ENCODE results near the gene PRELID3B.

Gene PRELID3B

GRCh38 chr20:59051666-59052185, 9.1 kb upstream of the PRELID3B start:
- H3K4me3 ChIP-seq (ENCODE audit: low read depth, low read length): no peak overlapping the region
- TF ChIP-seq, protein P1, sequence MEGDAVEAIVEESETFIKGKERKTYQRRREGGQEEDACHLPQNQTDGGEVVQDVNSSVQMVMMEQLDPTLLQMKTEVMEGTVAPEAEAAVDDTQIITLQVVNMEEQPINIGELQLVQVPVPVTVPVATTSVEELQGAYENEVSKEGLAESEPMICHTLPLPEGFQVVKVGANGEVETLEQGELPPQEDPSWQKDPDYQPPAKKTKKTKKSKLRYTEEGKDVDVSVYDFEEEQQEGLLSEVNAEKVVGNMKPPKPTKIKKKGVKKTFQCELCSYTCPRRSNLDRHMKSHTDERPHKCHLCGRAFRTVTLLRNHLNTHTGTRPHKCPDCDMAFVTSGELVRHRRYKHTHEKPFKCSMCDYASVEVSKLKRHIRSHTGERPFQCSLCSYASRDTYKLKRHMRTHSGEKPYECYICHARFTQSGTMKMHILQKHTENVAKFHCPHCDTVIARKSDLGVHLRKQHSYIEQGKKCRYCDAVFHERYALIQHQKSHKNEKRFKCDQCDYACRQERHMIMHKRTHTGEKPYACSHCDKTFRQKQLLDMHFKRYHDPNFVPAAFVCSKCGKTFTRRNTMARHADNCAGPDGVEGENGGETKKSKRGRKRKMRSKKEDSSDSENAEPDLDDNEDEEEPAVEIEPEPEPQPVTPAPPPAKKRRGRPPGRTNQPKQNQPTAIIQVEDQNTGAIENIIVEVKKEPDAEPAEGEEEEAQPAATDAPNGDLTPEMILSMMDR (IDR thresholded peaks at IDR 0.05; ENCODE audit: insufficient read depth, low read depth, low read length, missing control alignments): no peak
- no peak for DNase-seq (ENCODE audit: low read depth)

- H3K4me3 ChIP-seq (ENCODE audit: low read depth, low read length): no peak overlapping the region
Measured at GRCh38 chr20:59050437-59050836, 7.9 kb upstream of the PRELID3B start.

DNA sequence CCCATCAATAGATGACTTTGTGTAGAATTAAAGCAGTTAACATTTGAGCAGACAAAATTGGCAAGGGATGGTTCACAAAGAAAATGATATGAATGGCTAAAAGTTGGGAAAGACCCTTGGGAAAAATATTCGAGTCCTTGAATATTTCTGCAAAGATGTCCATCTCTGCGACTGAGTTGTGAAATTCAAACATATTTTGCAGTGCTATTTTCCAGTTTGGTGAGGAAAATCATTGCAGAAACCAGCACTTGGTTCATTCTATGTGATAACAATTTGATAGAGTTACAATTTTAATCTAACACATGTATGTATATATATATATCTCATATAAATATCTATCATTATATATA, 6.1 kb upstream of the PRELID3B start:
- no peak overlapping the region for H3K4me3 ChIP-seq (ENCODE audit: low read depth, low read length)
- DNase-seq (ENCODE audit: low read depth): no peak
- TF ChIP-seq, protein P1 (IDR thresholded peaks at IDR 0.05; ENCODE audit: insufficient read depth, low read depth, low read length, missing control alignments): no peak

More at GRCh38 chr20:59050437-59050836, 7.9 kb upstream of the PRELID3B start:
- TF ChIP-seq, protein P1 (IDR thresholded peaks at IDR 0.05; ENCODE audit: insufficient read depth, low read depth, low read length, missing control alignments): no peak
- no peak for DNase-seq (ENCODE audit: low read depth)

DNA sequence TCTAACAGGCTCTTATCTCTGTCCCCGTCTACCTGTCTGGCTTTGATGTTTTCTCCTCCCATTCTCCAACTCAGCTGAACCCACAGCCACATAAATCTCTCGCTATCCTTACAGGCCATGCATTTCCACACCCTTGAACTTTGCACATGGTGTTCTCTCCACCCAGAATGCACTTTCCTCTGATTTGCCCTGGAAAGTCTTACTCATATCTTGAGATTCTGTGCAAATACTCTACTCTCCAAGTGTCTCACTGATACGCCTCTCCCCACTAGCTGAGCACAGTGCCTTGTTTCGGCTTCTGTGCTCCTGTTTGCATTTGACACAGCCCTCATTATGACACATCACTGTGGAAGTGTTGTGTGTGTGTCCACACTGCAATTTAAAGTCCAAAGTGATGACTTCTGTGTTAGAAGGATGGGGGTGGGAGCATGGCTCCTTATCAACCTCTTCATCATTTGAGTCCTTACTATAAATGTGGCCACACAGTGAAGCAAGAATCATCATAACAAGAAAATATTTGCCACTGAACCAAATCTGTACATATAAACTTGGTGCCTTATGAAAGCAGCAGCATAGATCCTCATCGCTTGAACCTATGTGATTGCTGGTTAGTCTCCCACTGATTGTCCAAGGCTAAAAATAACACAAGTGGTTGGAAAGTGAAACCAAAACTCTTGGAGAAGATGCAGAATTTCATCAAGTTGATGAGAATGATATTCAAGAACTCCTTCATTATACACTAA, 5.5 kb upstream of the PRELID3B start:
- H3K4me3 ChIP-seq (ENCODE audit: low read depth, low read length): no peak overlapping the region
- no peak for DNase-seq (ENCODE audit: low read depth)
- TF ChIP-seq, protein P1 (IDR thresholded peaks at IDR 0.05; ENCODE audit: insufficient read depth, low read depth, low read length, missing control alignments): no peak

GRCh38 chr20:59046862-59047261, 4.3 kb upstream of the PRELID3B start:
- TF ChIP-seq, protein P1 (IDR thresholded peaks at IDR 0.05; ENCODE audit: insufficient read depth, low read depth, low read length, missing control alignments): no peak
- no peak for DNase-seq (ENCODE audit: low read depth)
- H3K4me3 ChIP-seq (ENCODE audit: low read depth, low read length): no peak overlapping the region

GRCh38 chr20:59044796-59045195, 2.2 kb upstream of the PRELID3B start:
- TF ChIP-seq, protein P1 (IDR thresholded peaks at IDR 0.05; ENCODE audit: insufficient read depth, low read depth, low read length, missing control alignments): no peak
- no peak for DNase-seq (ENCODE audit: low read depth)

GRCh38 chr20:59044295-59044694, 1.7 kb upstream of the PRELID3B start:
- DNase-seq (ENCODE audit: low read depth): no peak
- H3K4me3 ChIP-seq (ENCODE audit: low read depth, low read length): no peak overlapping the region
- TF ChIP-seq, protein P1 (IDR thresholded peaks at IDR 0.05; ENCODE audit: insufficient read depth, low read depth, low read length, missing control alignments): no peak

More at GRCh38 chr20:59044796-59045195, 2.2 kb upstream of the PRELID3B start:
- H3K4me3 ChIP-seq (ENCODE audit: low read depth, low read length): no peak overlapping the region

Measured in GM12865 (cell line).